HEK293T (cell line): ENCODE results near the gene WNT3A.

Experiments
- ARNT ChIP-seq: fragments of 450-650 bp; IDR thresholded peaks from 2 replicates; pipeline ENCODE4 v1.6.1; 2017; ENCODE audit warnings: mild to moderate bottlenecking
- BHLHE40 ChIP-seq: fragments of 450-650 bp; IDR thresholded peaks from 2 replicates; pipeline ENCODE4 v1.6.1; 2016; ENCODE audit warnings: mild to moderate bottlenecking, moderate library complexity, borderline replicate concordance
- CTBP1 ChIP-seq: fragments of 450-650 bp; IDR thresholded peaks from 2 replicates; pipeline ENCODE4 v1.6.1; 2016; ENCODE audit warnings: borderline replicate concordance
- FOXA1 ChIP-seq: fragments of 450-650 bp; IDR thresholded peaks from 2 replicates; pipeline ENCODE4 v1.6.1; 2016; ENCODE audit warnings: mild to moderate bottlenecking
- FOXK2 ChIP-seq: fragments of 450-650 bp; IDR thresholded peaks from 2 replicates; pipeline ENCODE4 v1.6.1; 2016; ENCODE audit warnings: mild to moderate bottlenecking
- FOXM1 ChIP-seq: fragments of 450-650 bp; IDR thresholded peaks from 2 replicates; pipeline ENCODE4 v1.6.1; 2017; ENCODE audit warnings: mild to moderate bottlenecking, borderline replicate concordance
- NFRKB ChIP-seq: fragments of 450-650 bp; IDR thresholded peaks from 2 replicates; pipeline ENCODE4 v1.6.1; 2016; ENCODE audit warnings: mild to moderate bottlenecking, moderate library complexity
- SP1 ChIP-seq: fragments of 450-650 bp; IDR thresholded peaks from 2 replicates; pipeline ENCODE4 v1.6.1; 2017
- SUZ12 ChIP-seq: fragments of 450-650 bp; IDR thresholded peaks from 2 replicates; pipeline ENCODE4 v1.6.1; 2016; ENCODE audit warnings: mild to moderate bottlenecking

DNA sequence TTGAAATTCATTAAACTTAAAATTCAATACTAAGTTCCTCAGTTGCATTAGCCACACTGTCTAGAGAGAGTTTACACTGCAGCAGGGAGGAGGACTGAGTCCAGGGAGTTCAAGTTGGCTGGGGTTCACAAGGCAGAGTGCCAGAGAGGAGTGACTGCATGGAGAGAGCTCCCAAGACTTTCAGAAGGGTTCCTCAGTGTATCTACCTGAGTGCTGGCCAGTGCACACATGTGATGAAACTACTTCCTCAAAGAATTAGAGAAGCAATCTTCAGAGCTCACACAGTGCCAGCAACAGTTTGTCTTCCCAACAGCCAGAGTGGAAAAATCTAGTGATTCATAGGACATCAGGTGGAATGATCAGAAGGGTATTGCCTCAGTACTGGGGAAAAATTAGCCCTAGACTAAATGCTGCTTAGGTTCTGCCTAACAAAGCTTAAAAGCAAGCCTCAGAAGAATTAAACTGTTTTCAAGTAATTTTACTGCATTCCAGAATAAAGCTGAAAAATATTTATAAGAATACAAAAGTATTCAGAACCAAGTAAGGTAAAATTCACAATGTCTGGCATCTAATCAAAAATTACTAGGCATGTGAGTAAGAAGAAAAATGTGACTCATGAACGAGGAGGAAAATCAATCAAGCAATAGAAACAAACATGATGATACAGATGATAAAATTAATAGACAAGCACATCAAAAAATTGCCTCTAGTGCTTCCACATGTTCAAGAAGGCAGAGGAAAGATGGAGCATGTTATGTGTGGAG lies 10.4 kb upstream of the WNT3A start:
- TF ChIP-seq SP1 (no peak), FOXA1 (no peak), SUZ12 (no peak), FOXM1 (no peak), NFRKB (no peak), ARNT (no peak), CTBP1 (no peak), BHLHE40 (no peak), FOXK2 (no peak)
